ENCODE data around the gene GRIP2.

GRIP2 gene

DNA sequence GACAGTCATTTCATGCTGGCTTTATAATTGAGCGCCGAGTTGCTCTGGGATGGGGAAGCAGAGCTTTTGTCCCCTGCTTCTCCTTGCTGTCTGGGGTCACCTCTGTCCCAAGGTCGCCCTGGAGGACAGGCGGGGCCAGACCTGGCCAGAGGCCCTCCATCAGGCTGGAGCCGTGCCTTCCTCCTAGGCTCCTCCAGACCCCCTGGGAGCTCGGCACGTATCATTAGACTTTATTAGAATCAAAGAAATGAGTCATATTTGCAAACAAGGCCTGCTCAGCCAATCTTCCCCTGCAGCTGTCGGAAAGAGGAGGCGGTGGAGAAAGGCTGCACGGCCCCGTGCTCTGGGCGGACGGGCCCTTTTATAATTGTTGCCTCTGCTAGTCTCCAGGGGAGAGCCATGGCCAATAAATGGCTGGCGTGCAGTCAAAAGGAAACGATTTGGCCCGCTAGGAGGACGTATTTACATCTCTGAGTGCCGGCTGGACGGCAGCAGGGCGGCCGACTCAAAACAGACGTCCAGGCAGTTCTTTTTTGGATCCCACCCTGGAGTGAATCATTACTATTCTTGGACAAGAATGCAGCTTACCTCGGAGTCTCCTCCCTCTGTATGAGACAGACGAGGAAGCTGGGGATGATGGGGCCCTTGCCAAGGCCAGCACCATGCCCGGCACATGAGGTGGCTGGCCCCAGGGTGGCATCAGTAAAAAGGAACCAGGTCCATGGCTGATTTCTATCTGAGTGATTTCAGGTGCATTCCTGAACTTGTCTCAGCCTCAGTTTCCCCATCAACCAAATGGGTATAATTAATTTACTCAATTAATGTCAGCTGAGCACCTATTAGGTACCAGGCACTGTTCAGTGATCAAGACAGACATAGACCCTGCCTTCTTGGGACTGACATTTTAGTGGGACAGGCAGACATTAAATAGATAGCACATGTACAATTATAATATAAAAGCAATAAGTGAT lies 87.1 kb downstream of the GRIP2 start:
- DNase-seq (ENCODE audit: low read depth), result no peak

GRCh38 chr3:14451844-14452739 lies 88.0 kb downstream of the GRIP2 start:
- DNase-seq (ENCODE audit: low read depth), result no peak

GRCh38 chr3:14450922-14451606 lies 89.1 kb downstream of the GRIP2 start:
- no peak for DNase-seq (ENCODE audit: low read depth)

GRCh38 chr3:14450506-14450905 lies 89.6 kb downstream of the GRIP2 start:
- DNase-seq (ENCODE audit: low read depth), result no peak

GRCh38 chr3:14448756-14449727 lies 91.1 kb downstream of the GRIP2 start:
- no peak for DNase-seq (ENCODE audit: low read depth)

- DNase-seq (ENCODE audit: low read depth), result no peak
Measured at GRCh38 chr3:14448063-14448462, 92.1 kb downstream of the GRIP2 start.

GRCh38 chr3:14446988-14447570 lies 93.1 kb downstream of the GRIP2 start:
- DNase-seq (ENCODE audit: low read depth), result no peak

GRCh38 chr3:14445773-14446172 lies 94.4 kb downstream of the GRIP2 start:
- no peak for DNase-seq (ENCODE audit: low read depth)

GRCh38 chr3:14444380-14444779 lies 95.8 kb downstream of the GRIP2 start:
- DNase-seq (ENCODE audit: low read depth), result no peak

DNA sequence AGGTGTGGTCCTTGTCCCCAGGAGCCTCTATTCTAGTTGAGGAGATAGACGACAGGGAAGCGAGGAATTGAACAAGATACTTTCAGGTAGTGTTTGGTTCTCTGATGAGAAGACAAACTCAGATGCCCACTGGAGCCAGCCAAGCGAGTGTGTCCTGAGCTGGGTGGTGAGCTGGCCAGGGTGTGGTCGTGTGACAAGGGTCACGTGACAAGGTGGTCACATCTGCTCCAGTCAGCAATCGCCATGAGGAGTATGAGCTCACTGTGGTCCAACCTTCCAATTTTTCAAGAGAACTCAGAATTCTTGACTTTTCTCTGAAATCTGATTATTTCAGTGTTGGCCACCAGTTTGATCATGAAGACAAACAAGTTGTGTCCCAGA lies 98.2 kb downstream of the GRIP2 start:
- DNase-seq (ENCODE audit: low read depth), result no peak

DNA sequence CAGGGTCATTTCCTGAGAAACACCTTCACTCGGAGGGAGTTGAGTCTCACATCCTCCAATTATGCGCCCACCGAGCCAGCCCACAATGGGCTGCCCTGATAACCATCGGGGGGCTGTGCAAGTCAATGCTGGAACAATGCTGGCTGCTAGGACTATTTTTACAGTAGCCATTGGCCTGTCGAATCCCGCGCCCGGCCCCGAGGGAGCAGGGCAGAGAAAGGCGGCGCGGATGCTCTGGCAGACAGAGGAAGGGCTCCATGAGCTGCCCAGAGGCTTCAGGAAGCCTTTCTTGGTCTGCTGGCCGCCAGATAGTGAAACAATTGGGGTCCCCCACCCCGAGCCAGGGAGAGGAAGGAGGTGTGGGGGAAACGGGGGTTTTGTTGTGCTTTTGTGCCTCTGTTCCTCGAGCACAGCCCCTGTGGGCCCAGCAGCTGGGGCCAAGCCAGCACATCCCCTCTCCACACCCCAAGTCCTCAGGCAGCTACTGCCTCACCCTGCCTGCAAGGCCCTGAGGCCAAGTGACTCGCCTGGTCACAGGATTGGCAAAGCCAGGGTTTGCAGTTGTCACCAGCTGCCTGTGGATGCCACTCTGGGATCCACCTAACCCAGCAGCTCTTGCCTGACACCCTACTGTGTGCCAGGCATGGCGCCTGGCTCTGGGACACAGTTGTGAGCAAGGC lies 98.8 kb downstream of the GRIP2 start:
- no peak for DNase-seq (ENCODE audit: low read depth)

GRCh38 chr3:14440531-14441239 lies 99.5 kb downstream of the GRIP2 start:
- DNase-seq (ENCODE audit: low read depth), result no peak

DNA sequence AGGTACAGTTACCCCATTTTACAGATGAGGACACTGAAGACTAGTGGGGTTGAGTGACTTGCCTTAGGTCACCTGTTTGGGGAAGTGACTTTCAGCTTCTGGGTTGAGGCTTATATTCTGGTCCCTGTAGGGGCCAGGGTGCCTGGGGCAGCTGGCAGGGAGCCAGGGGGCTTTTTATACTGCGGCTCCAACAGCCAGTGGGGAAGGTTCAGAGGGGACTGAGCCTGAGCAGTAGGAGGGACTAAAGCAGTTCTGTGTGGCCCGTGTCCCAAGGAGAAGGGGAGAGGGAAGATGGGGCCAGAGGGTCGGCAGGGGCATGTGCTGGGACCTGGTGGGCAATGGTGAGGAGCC lies 100.0 kb downstream of the GRIP2 start:
- no peak for DNase-seq (ENCODE audit: low read depth)

DNA sequence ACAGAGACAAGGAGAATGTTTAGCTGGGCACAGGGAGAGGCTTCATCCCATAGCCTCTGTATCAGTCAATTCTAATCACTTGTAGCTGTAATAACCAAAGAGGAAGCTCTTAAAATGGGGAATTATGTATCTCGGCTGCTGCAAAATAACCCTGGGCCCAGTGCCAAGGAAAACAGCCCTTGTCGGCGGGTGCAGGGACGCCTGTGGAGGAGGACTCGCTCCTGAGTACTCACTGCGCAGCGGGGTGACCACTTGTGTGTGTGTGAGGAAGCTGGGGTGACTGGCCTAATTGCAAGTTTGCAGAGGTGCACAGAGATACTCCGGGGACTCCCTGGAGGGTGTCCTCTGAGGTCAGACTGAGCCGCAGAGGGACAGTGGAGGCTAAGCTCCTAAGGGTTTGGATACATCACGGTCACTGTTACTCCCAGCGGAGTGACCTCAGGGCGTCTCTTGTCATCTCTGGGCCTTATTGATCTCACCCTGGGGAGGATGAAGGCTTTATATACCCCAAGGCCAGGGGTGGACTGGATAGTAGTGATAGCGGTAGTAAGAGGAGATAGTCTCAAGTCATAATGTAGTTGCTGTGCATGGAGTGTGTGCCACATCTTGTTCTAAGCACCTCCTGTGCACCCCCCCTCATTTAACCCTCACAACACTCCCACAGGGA lies 100.5 kb downstream of the GRIP2 start:
- no peak for DNase-seq (ENCODE audit: low read depth)

Measured in activated T-cell treated with anti-CD3 and anti-CD28 coated beads for 24 hours (primary cell).